GM19397 (cell line): Measurements from ENCODE around the gene TMEM120B.

Experiments used
- ATAC-seq: cut with Tn5 transposase; IDR thresholded peaks from one replicate; pipeline ENCODE4 v1.9.1; 2021; ENCODE audit warnings: mild to moderate bottlenecking, moderate library complexity; ENCODE audit not compliant: unreplicated experiment

Gene TMEM120B

GRCh38 chr12:121801595-121802484 lies 89.3 kb downstream of the TMEM120B start:
- ATAC-seq: no peak

GRCh38 chr12:121802485-121802842 lies 89.9 kb downstream of the TMEM120B start:
- no peak for ATAC-seq

- peak; percentile 32 for ATAC-seq
These were observed 90.5 kb downstream of the TMEM120B start for GRCh38 chr12:121802843-121803698.

GRCh38 chr12:121803861-121804416 lies 91.4 kb downstream of the TMEM120B start, which contains the start of gene SETD1B:
Gene SETD1B, plus strand, starts transcription at chr12:121804009. Its CDS starts 729 bp downstream, at chr12:121804738.
- ATAC-seq: no peak

GRCh38 chr12:121804417-121805111 lies 92.0 kb downstream of the TMEM120B start:
- no peak for ATAC-seq

GRCh38 chr12:121805171-121806008 lies 92.8 kb downstream of the TMEM120B start:
- ATAC-seq: no peak

- no peak for ATAC-seq
These were observed 93.5 kb downstream of the TMEM120B start for GRCh38 chr12:121806009-121806545.

GRCh38 chr12:121806546-121807423 lies 94.2 kb downstream of the TMEM120B start:
- no peak for ATAC-seq

GRCh38 chr12:121807642-121808347 lies 95.2 kb downstream of the TMEM120B start:
- no peak for ATAC-seq

GRCh38 chr12:121808623-121809022 lies 96.1 kb downstream of the TMEM120B start:
- no peak for ATAC-seq

GRCh38 chr12:121809712-121810116 lies 97.2 kb downstream of the TMEM120B start:
- ATAC-seq: no peak

- ATAC-seq: no peak
These were observed 97.8 kb downstream of the TMEM120B start for GRCh38 chr12:121810234-121810817.

GRCh38 chr12:121810833-121811433 lies 98.4 kb downstream of the TMEM120B start:
- no peak for ATAC-seq

- ATAC-seq: peak; percentile 66
These were observed 99.1 kb downstream of the TMEM120B start for GRCh38 chr12:121811434-121812319.

GRCh38 chr12:121812320-121812871 lies 99.8 kb downstream of the TMEM120B start:
- ATAC-seq: no peak
